Ovary (tissue), 3 donors: ENCODE results near the gene OSBPL5.

Source experiments
- EP300 ChIP-seq: sonication (generic); formaldehyde crosslinking; IDR thresholded peaks from one replicate; pipeline ENCODE4 v1.6.1; 2017; ENCODE audit warnings: antibody characterized with exemption
- POLR2A ChIP-seq: fragments of 450-650 bp; IDR thresholded peaks from one replicate; pipeline ENCODE4 v1.6.1; 2017; ENCODE audit warnings: antibody characterized with exemption, mild to moderate bottlenecking, moderate library complexity
- TF ChIP-seq, protein P1 (sequence below), 3 donors: fragments of 450-650 bp in 2 of 3; fragments of 200-600 bp in 1 of 3; IDR thresholded peaks; one replicate each; pipeline versions ENCODE4 v1.5.1 to v1.8.0; 2016 to 2022; ENCODE audit warnings: antibody characterized with exemption in 3 of 3, mild to moderate bottlenecking in 1 of 3
- donor health status: DM: no; HTN: no; CAD: no.

DNA sequence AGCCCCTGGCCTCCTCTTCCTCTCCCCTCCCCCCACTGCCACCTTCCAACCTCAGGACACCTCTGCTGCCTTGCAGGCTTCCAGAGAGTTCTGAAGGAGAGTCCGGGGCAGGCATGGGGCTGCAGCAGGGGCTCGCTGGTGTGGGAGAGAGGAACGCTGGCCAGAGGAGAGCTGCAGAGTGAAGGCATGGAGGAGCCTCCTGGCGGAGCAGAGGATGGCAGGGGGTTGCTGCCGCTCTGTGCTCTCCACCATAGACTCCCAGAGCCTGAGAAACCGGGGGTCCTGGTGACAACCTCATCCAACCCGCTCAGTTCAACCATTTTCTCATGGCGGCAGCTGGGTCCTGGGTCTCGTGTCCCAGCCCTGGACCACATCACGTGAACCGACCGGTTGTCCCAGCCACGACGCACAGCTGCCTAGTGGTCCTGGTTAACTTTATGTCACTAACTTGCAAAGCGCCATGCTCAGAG lies 36.0 kb upstream of the OSBPL5 start:
- TF ChIP-seq, protein P1, sequence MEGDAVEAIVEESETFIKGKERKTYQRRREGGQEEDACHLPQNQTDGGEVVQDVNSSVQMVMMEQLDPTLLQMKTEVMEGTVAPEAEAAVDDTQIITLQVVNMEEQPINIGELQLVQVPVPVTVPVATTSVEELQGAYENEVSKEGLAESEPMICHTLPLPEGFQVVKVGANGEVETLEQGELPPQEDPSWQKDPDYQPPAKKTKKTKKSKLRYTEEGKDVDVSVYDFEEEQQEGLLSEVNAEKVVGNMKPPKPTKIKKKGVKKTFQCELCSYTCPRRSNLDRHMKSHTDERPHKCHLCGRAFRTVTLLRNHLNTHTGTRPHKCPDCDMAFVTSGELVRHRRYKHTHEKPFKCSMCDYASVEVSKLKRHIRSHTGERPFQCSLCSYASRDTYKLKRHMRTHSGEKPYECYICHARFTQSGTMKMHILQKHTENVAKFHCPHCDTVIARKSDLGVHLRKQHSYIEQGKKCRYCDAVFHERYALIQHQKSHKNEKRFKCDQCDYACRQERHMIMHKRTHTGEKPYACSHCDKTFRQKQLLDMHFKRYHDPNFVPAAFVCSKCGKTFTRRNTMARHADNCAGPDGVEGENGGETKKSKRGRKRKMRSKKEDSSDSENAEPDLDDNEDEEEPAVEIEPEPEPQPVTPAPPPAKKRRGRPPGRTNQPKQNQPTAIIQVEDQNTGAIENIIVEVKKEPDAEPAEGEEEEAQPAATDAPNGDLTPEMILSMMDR (IDR thresholded peaks at IDR 0.05): no peak
- TF ChIP-seq EP300 (no peak), POLR2A (no peak)
